K562 (cell line): ENCODE results near the gene PLEKHG3. TPM values are rescaled to one million over a fixed set of nuclear protein-coding genes. Genes with fewer than 3 reads are reported as not detected.

Experiments
- ATAC-seq: fragments of 200-7000 bp; cut with Tn5 transposase; 3 replicates; pipeline ENCODE4 v1.9.1; 2020; ENCODE audit warnings: moderate library complexity
- BruUV-seq: library from RNA; stranded (reverse); fragments of 400-500 nt; replicated peaks from 2 replicates; lab custom pipeline; 2021; lab: Mats Ljungman, UMichigan
- CTCF ChIA-PET: fragments of 300-600 bp; formaldehyde crosslinking; extraction: SDS; loops from one replicate; lab custom pipeline; 2021; ENCODE audit warnings: low intra/inter-chr PET ratio; lab: Yijun Ruan, JAX
- POLR2A ChIA-PET: fragments of 300-600, 350-650 bp; sonication (Branson Sonifier 250); formaldehyde crosslinking; extraction: SDS; loops from one replicate; lab custom pipeline; 2021; ENCODE audit warnings: antibody characterized with exemption, inconsistent platforms; lab: Yijun Ruan, JAX
- DNase-seq, 4 experiments: peaks; one replicate each; pipeline versions ENCODE4 v3.0.0 to v3.0.0-alpha.2; 2011 to 2018; ENCODE audit warnings: low spot score in 3 of 4, mixed read lengths in 3 of 4; ENCODE audit errors: extremely low read depth in 1 of 4
- FAIRE-seq: peaks from 2 replicates; lab custom pipeline; 2011; peaks lifted over from hg19 to GRCh38; lab: Jason Lieb, UNC
- H2AFZ ChIP-seq: 2 replicates; pipeline ENCODE4 v1.6.0; 2011; ENCODE audit warnings: low read depth, low read length, control low read depth, inconsistent platforms
- H3K27ac ChIP-seq: fragments of 200-600 bp; 3 replicates; pipeline ENCODE4 v1.8.0; 2011; ENCODE audit warnings: low read depth, mild to moderate bottlenecking, control low read depth, inconsistent platforms, low read length, moderate library complexity, mixed read lengths; ENCODE audit errors: extremely low read depth
- H3K27me3 ChIP-seq, 2 experiments: fragments of 300-600 bp in 1 of 2; 2 replicates in 1 of 2; 3 replicates in 1 of 2; pipeline versions ENCODE4 v1.6.0 to v1.8.0; 2011; ENCODE audit warnings: inconsistent platforms in 2 of 2, low read length in 2 of 2, mild to moderate bottlenecking in 1 of 2, mixed read lengths in 1 of 2, moderate library complexity in 1 of 2; ENCODE audit not compliant: control insufficient read depth in 2 of 2, insufficient read depth in 2 of 2
- H3K36me3 ChIP-seq: fragments of 300-600 bp; 3 replicates; pipeline ENCODE4 v1.8.0; 2011; ENCODE audit warnings: mild to moderate bottlenecking, low read length, inconsistent platforms; ENCODE audit not compliant: control insufficient read depth, insufficient read depth
- H3K4me1 ChIP-seq, 2 experiments: fragments of 200-600 bp in 1 of 2; replicated peaks in 1 of 2; 2 replicates in 1 of 2; 3 replicates in 1 of 2; pipeline versions ENCODE4 v1.5.1 to v1.8.0; 2011; ENCODE audit warnings: inconsistent platforms in 2 of 2, low read length in 2 of 2, mild to moderate bottlenecking in 1 of 2, mixed read lengths in 1 of 2, moderate library complexity in 1 of 2; ENCODE audit not compliant: control insufficient read depth in 2 of 2, insufficient read depth in 2 of 2
- H3K4me2 ChIP-seq: 2 replicates; pipeline ENCODE4 v1.6.1; 2011; ENCODE audit warnings: low read length, control low read depth, inconsistent platforms, mixed read lengths; ENCODE audit not compliant: insufficient read depth
- H3K4me3 ChIP-seq: fragments of 200-600 bp; sonication (generic), shearing (Covaris generic); 2 replicates; pipeline ENCODE4 v1.5.1; 2016; ENCODE audit warnings: control low read depth, inconsistent platforms
- H3K79me2 ChIP-seq: fragments of 200-600 bp; 3 replicates; pipeline ENCODE4 v1.8.0; 2011; ENCODE audit warnings: low read length, inconsistent platforms; ENCODE audit not compliant: control insufficient read depth, insufficient read depth
- H3K9ac ChIP-seq, 2 experiments: 2 replicates each; pipeline versions ENCODE4 v1.6.0 to v1.6.1; 2011; ENCODE audit warnings: low read depth in 2 of 2, low read length in 2 of 2, control low read depth in 1 of 2, inconsistent platforms in 1 of 2, mild to moderate bottlenecking in 1 of 2, mixed read lengths in 1 of 2; ENCODE audit not compliant: insufficient read depth in 1 of 2
- H3K9me1 ChIP-seq: one replicate; pipeline ENCODE4 v1.6.0; 2011; ENCODE audit warnings: inconsistent platforms, mild to moderate bottlenecking, low read length, moderate library complexity; ENCODE audit not compliant: control insufficient read depth, insufficient read depth
- H3K9me3 ChIP-seq: replicated peaks from 2 replicates; pipeline ENCODE4 v1.5.1; 2011; ENCODE audit warnings: low read depth, low read length, inconsistent platforms; ENCODE audit not compliant: control insufficient read depth, insufficient read depth
- H4K20me1 ChIP-seq: replicated peaks from 2 replicates; pipeline ENCODE4 v1.6.1; 2011; ENCODE audit warnings: low read length, inconsistent platforms, mixed read lengths; ENCODE audit not compliant: control insufficient read depth, insufficient read depth
- GTF2B ChIP-seq: IDR thresholded peaks from 2 replicates; pipeline ENCODE4 v1.6.1; 2011; ENCODE audit not compliant: insufficient read length; ENCODE audit errors: extremely low read depth
- KAT7 ChIP-seq: sonication (generic); formaldehyde crosslinking; IDR thresholded peaks from 2 replicates; pipeline ENCODE4 v1.8.0; 2022; ENCODE audit warnings: missing genetic modification reagents, mild to moderate bottlenecking, borderline replicate concordance
- POLR2AphosphoS5 ChIP-seq: IDR thresholded peaks from 2 replicates; pipeline ENCODE4 v1.6.1; 2011; ENCODE audit warnings: mild to moderate bottlenecking, low read depth, low read length, moderate library complexity; ENCODE audit not compliant: control insufficient read depth, insufficient read depth
- TAF9B ChIP-seq: fragments of 450-650 bp; IDR thresholded peaks from 2 replicates; pipeline ENCODE4 v1.6.1; 2018; ENCODE audit warnings: mild to moderate bottlenecking; ENCODE audit not compliant: partially characterized antibody
- ZNF3 ChIP-seq: fragments of 250-450 bp; sonication (Bioruptor Pico); IDR thresholded peaks from 2 replicates; pipeline ENCODE4 v1.5.0; 2021; ENCODE audit warnings: mild to moderate bottlenecking, moderate library complexity
- ZNF347 ChIP-seq: fragments of 450-650 bp; formaldehyde crosslinking; IDR thresholded peaks from 2 replicates; pipeline ENCODE4 v1.4.0; 2020; ENCODE audit warnings: low read depth, mild to moderate bottlenecking, moderate library complexity
- WGBS: fragments of 100-300 bp; shearing (Covaris generic); methylation state at CpG from one replicate; pipeline ENCODE4 v1.1.6; 2016; ENCODE audit warnings: low coverage, mixed read lengths; ENCODE audit not compliant: insufficient coverage; ENCODE audit errors: missing lambda C conversion rate; 5-methylcytosine and 5-hydroxymethylcytosine counted together
- in situ Hi-C: fragments of 300-500 bp; cut with MboI; formaldehyde crosslinking; loops from 4 replicates; pipeline ENCODE4 v1.15.0; 2018; ENCODE audit warnings: inconsistent platforms, mixed read lengths
- intact Hi-C: fragments of 100-400 bp; cut with micrococcal nuclease; formaldehyde crosslinking; loops from 2 replicates; pipeline ENCODE4 v1.14.2; 2022
- polyA plus RNA-seq, 8 experiments: library from polyadenylated mRNA; depleted of rRNA in 4 of 8; stranded (reverse) in 5 of 8; unstranded in 3 of 8; fragments of >200 nt; fragmentation: Nextera tagmentation in 2 of 8; fragmentation: Illumina TruSeq in 1 of 8; extraction: Ambion mirVana in 2 of 8; extraction: Trizol in 1 of 8; gene quantifications; 2 replicates each; pipeline versions ENCODE4 v1.2.1 to v1.2.3, GENCODE V29; 2011 to 2014; ENCODE audit warnings: inconsistent platforms in 1 of 8, missing spikeins in 1 of 8
- total RNA-seq, 7 experiments: library from RNA; depleted of rRNA in 6 of 7; stranded (reverse); fragments of >200 nt in 6 of 7; fragmentation: Illumina TruSeq in 2 of 7; extraction: Trizol in 2 of 7; gene quantifications; 2 replicates each; pipeline versions ENCODE4 v1.2.1 to v1.2.3, GENCODE V29; 2011 to 2021; ENCODE audit warnings: low replicate concordance in 1 of 7

The PLEKHG3 gene
- total and polyA plus RNA-seq, 9 of the 15 experiments (the other 6 are each of a cell fraction or from before 2014, with no cell fraction given), result 0.04 to 0.16 TPM; not detected in 7

DNA sequence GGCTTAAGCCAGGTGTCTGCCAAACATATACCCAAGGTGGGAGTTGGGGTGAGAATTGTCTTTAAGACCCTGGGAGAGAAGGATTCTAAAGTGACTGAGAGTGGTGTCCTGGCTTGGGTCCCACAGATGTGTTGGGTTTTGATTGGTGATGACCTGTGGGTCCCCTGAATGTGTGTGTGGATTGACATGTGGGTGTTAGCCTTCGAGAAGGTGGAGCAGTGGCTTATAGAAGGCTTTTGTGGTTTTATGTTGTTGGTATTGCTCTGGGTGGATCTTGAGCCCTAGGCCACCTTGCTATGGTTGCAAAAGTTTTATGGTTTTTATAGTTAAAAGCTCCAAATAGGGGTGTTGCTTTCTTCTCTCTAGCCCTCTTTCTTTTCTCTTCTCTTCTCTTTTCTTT is 29.7 kb downstream of the PLEKHG3 start:
- Histone ChIP-seq H3K9me3 (no peaks in the 10 kb centered on the region), H3K27ac (no peak overlapping the region), H3K9me1 (no peaks in the 10 kb centered on the region), H2AFZ (no peak overlapping the region), H3K4me3 (no peak overlapping the region), H3K4me1 (peaks cover 0 to 4% of the 10 kb centered on the region in 2 experiments; a peak in 2 of 5 replicates), H3K27me3 (peaks cover 0 to 55% of the 10 kb centered on the region in 2 experiments; a peak in 3 of 5 replicates), H4K20me1 (no peaks in the 10 kb centered on the region), H3K4me2 (no peak overlapping the region), H3K36me3 (no peaks in the 10 kb centered on the region), H3K79me2 (no peaks in the 10 kb centered on the region), H3K9ac (no peak overlapping the region)
- in situ Hi-C loops, result no loop called here
- ATAC-seq, result no peak
- no peak for TF ChIP-seq POLR2AphosphoS5
- no peak for TF ChIP-seq ZNF3
- TF ChIP-seq ZNF347 (CRISPR knock-in tag), result no peak
- TF ChIP-seq GTF2B, result no peak
- no peak for TF ChIP-seq KAT7
- no peak for TF ChIP-seq TAF9B
- intact Hi-C loops, result no loop called here
- no peak for FAIRE-seq
- CTCF ChIA-PET, result no interaction called here
- no TSS peak for BruUV-seq
- WGBS, result 0% methylated on average over 1 of the region's 1 CpG
- no peak for DNase-seq
- POLR2A ChIA-PET, result interaction anchor here (0.9 kb wide), 1 partner anchor 90 kb away, joined by 3 read pairs; no protein-coding TSS in a partner anchor
